Bronchial smooth muscle cell (primary cell): ENCODE data around the gene BHLHA15. TPM values are rescaled to one million over a fixed set of nuclear protein-coding genes. Genes with fewer than 3 reads are reported as not detected.

Experiments
- total RNA-seq: library from RNA; depleted of rRNA; stranded (reverse); fragments of >200 nt; gene quantifications from 2 replicates; pipeline ENCODE4 v1.2.1, GENCODE V29; 2014

BHLHA15 gene
- total RNA-seq: 0.16 TPM in 1 of 2 replicates, not detected in the other

GRCh38 chr7:98211221-98211675 lies at the start of gene BHLHA15:
BHLHA15 (plus strand) TSS chr7:98211439; CDS start chr7:98212310, 871 bp downstream.

DNA sequence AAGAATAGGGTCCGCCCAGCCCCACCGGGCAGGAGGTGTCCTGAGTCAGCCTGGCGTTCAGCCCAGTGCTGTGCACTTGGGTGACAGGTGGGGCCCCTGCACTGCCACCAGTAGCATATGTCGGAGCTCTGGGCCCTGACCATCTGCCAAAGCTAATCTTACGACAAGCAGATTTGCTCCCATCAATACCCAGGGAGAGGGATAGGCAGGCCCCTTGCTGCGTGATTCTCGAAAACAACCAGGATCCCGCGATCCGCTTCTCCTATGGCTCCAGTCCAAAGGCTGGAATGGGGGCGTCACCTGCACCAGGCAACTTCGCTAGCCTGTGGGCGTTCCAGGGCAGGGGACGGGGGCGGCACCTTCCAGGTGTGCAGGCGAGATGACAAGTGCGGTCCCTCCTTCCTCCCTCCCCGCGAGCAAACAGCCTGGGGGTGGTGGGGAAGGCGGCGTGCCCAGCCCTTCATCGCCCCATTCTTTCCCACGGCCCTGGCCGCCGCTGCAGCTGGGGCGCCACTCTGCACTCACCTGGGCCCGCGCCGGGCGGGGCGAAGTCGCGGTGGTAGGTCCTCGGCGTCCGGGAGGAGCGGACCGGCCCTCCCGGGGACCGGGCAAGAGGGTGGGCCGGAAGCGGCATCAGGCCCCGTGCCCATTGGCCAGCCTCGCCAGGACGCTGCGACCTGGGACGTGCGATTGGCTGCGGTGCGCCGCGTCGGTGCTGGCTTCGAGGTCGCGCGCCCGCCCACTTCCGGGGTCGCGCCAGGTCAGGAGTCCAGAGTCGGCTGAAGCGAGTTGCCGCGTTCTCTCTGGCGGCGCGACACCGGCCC lies 40.6 kb downstream of the BHLHA15 start, which contains the start of gene TECPR1:
TECPR1 (minus strand) TSS at position 632 of the 824 bp plus-strand sequence. CDS start 6,086 bp downstream, outside the sequence.

Other genes with a start within 250 kb of the BHLHA15 start
- not detected in 2 replicates for gene OCM2, start 221.2 kb upstream of the BHLHA15 start, total RNA-seq
- gene LMTK2, start 104.6 kb upstream of the BHLHA15 start, total RNA-seq: 3.9 and 4.5 TPM in 2 replicates
- gene TECPR1, start 40.8 kb downstream of the BHLHA15 start, total RNA-seq: 20.6 and 25.7 TPM in 2 replicates
- 76.6 and 102 TPM in 2 replicates for gene BRI3, start 70.2 kb downstream of the BHLHA15 start, total RNA-seq
- 0.77 and 1.3 TPM in 2 replicates for gene BAIAP2L1, start 189.7 kb downstream of the BHLHA15 start, total RNA-seq